Measurements from ENCODE around the gene ZNF784.

ZNF784 gene

GRCh38 chr19:55602104-55603001, 22.0 kb downstream of the ZNF784 start:
- no peak for DNase-seq (ENCODE audit: low read depth, low spot score)

GRCh38 chr19:55601084-55601483, 23.3 kb downstream of the ZNF784 start:
- DNase-seq (ENCODE audit: low read depth, low spot score): no peak

- no peak for DNase-seq (ENCODE audit: low read depth, low spot score)
These were observed 23.7 kb downstream of the ZNF784 start for GRCh38 chr19:55600662-55601028.

GRCh38 chr19:55599842-55600661, 24.3 kb downstream of the ZNF784 start, which contains the start of gene ZNF524:
ZNF524 (plus strand) TSS chr19:55600288; CDS start chr19:55602113, 1,825 bp downstream.
- DNase-seq (ENCODE audit: low read depth, low spot score): peak; percentile 78

GRCh38 chr19:55599468-55599841, 24.9 kb downstream of the ZNF784 start, which contains the start of gene FIZ1:
FIZ1 (minus strand) TSS chr19:55599517; CDS start chr19:55597865, 1,652 bp downstream.
- DNase-seq (ENCODE audit: low read depth, low spot score): peak; percentile 93

- DNase-seq (ENCODE audit: low read depth, low spot score): peak; percentile 83
These were observed 25.5 kb downstream of the ZNF784 start for GRCh38 chr19:55598719-55599467.

GRCh38 chr19:55598034-55598433, 26.3 kb downstream of the ZNF784 start:
- DNase-seq (ENCODE audit: low read depth, low spot score): no peak

- DNase-seq (ENCODE audit: low read depth, low spot score): no peak
These were observed 26.9 kb downstream of the ZNF784 start for GRCh38 chr19:55597501-55597921.

GRCh38 chr19:55596304-55596703, 28.1 kb downstream of the ZNF784 start:
- DNase-seq (ENCODE audit: low read depth, low spot score): no peak

GRCh38 chr19:55594996-55595545, 29.3 kb downstream of the ZNF784 start:
- no peak for DNase-seq (ENCODE audit: low read depth, low spot score)

GRCh38 chr19:55593096-55593772, 31.1 kb downstream of the ZNF784 start:
- DNase-seq (ENCODE audit: low read depth, low spot score): no peak

- no peak for DNase-seq (ENCODE audit: low read depth, low spot score)
These were observed 31.8 kb downstream of the ZNF784 start for GRCh38 chr19:55592391-55593090.

GRCh38 chr19:55591555-55591954, 32.8 kb downstream of the ZNF784 start:
- no peak for DNase-seq (ENCODE audit: low read depth, low spot score)

GRCh38 chr19:55590617-55591016, 33.7 kb downstream of the ZNF784 start:
- DNase-seq (ENCODE audit: low read depth, low spot score): no peak

GRCh38 chr19:55590109-55590508, 34.3 kb downstream of the ZNF784 start:
- DNase-seq (ENCODE audit: low read depth, low spot score): no peak

GRCh38 chr19:55588738-55589137, 35.6 kb downstream of the ZNF784 start:
- no peak for DNase-seq (ENCODE audit: low read depth, low spot score)

GRCh38 chr19:55586976-55587668, 37.2 kb downstream of the ZNF784 start:
- peak; percentile 72 for DNase-seq (ENCODE audit: low read depth, low spot score)

- no peak for DNase-seq (ENCODE audit: low read depth, low spot score)
These were observed 38.6 kb downstream of the ZNF784 start for GRCh38 chr19:55585658-55586339.

GRCh38 chr19:55584871-55585270, 39.5 kb downstream of the ZNF784 start:
- DNase-seq (ENCODE audit: low read depth, low spot score): no peak

Data from activated CD4-positive, CD25-positive, alpha-beta regulatory T cell treated with anti-CD3 and anti-CD28 coated beads, Interleukin-2, amount 50 U/mL, for 16 hours (primary cell).